K562 (cell line): Measurements from ENCODE around the gene MLH1. TPM values are rescaled to one million over a fixed set of nuclear protein-coding genes. Genes with fewer than 3 reads are reported as not detected.

ENCODE experiments used
- ATAC-seq: fragments of 200-7000 bp; cut with Tn5 transposase; 3 replicates; pipeline ENCODE4 v1.9.1; 2020; ENCODE audit warnings: moderate library complexity
- BruUV-seq: library from RNA; stranded (reverse); fragments of 400-500 nt; replicated peaks from 2 replicates; lab custom pipeline; 2021; lab: Mats Ljungman, UMichigan
- CTCF ChIA-PET: fragments of 300-600 bp; formaldehyde crosslinking; extraction: SDS; loops from one replicate; lab custom pipeline; 2021; ENCODE audit warnings: low intra/inter-chr PET ratio; lab: Yijun Ruan, JAX
- POLR2A ChIA-PET: fragments of 300-600, 350-650 bp; sonication (Branson Sonifier 250); formaldehyde crosslinking; extraction: SDS; loops from one replicate; lab custom pipeline; 2021; ENCODE audit warnings: antibody characterized with exemption, inconsistent platforms; lab: Yijun Ruan, JAX
- DNase-seq, 4 experiments: peaks; one replicate each; pipeline versions ENCODE4 v3.0.0 to v3.0.0-alpha.2; 2011 to 2018; ENCODE audit warnings: low spot score in 3 of 4, mixed read lengths in 3 of 4; ENCODE audit errors: extremely low read depth in 1 of 4
- FAIRE-seq: peaks from 2 replicates; lab custom pipeline; 2011; peaks lifted over from hg19 to GRCh38; lab: Jason Lieb, UNC
- H2AFZ ChIP-seq: 2 replicates; pipeline ENCODE4 v1.6.0; 2011; ENCODE audit warnings: low read depth, low read length, control low read depth, inconsistent platforms
- H3K27ac ChIP-seq: fragments of 200-600 bp; 3 replicates; pipeline ENCODE4 v1.8.0; 2011; ENCODE audit warnings: low read depth, mild to moderate bottlenecking, control low read depth, inconsistent platforms, low read length, moderate library complexity, mixed read lengths; ENCODE audit errors: extremely low read depth
- H3K27me3 ChIP-seq, 2 experiments: fragments of 300-600 bp in 1 of 2; 2 replicates in 1 of 2; 3 replicates in 1 of 2; pipeline versions ENCODE4 v1.6.0 to v1.8.0; 2011; ENCODE audit warnings: inconsistent platforms in 2 of 2, low read length in 2 of 2, mild to moderate bottlenecking in 1 of 2, mixed read lengths in 1 of 2, moderate library complexity in 1 of 2; ENCODE audit not compliant: control insufficient read depth in 2 of 2, insufficient read depth in 2 of 2
- H3K36me3 ChIP-seq: fragments of 300-600 bp; 3 replicates; pipeline ENCODE4 v1.8.0; 2011; ENCODE audit warnings: mild to moderate bottlenecking, low read length, inconsistent platforms; ENCODE audit not compliant: control insufficient read depth, insufficient read depth
- H3K4me1 ChIP-seq, 2 experiments: fragments of 200-600 bp in 1 of 2; replicated peaks in 1 of 2; 2 replicates in 1 of 2; 3 replicates in 1 of 2; pipeline versions ENCODE4 v1.5.1 to v1.8.0; 2011; ENCODE audit warnings: inconsistent platforms in 2 of 2, low read length in 2 of 2, mild to moderate bottlenecking in 1 of 2, mixed read lengths in 1 of 2, moderate library complexity in 1 of 2; ENCODE audit not compliant: control insufficient read depth in 2 of 2, insufficient read depth in 2 of 2
- H3K4me2 ChIP-seq: 2 replicates; pipeline ENCODE4 v1.6.1; 2011; ENCODE audit warnings: low read length, control low read depth, inconsistent platforms, mixed read lengths; ENCODE audit not compliant: insufficient read depth
- H3K4me3 ChIP-seq: fragments of 200-600 bp; sonication (generic), shearing (Covaris generic); 2 replicates; pipeline ENCODE4 v1.5.1; 2016; ENCODE audit warnings: control low read depth, inconsistent platforms
- H3K79me2 ChIP-seq: fragments of 200-600 bp; 3 replicates; pipeline ENCODE4 v1.8.0; 2011; ENCODE audit warnings: low read length, inconsistent platforms; ENCODE audit not compliant: control insufficient read depth, insufficient read depth
- H3K9ac ChIP-seq, 2 experiments: 2 replicates each; pipeline versions ENCODE4 v1.6.0 to v1.6.1; 2011; ENCODE audit warnings: low read depth in 2 of 2, low read length in 2 of 2, control low read depth in 1 of 2, inconsistent platforms in 1 of 2, mild to moderate bottlenecking in 1 of 2, mixed read lengths in 1 of 2; ENCODE audit not compliant: insufficient read depth in 1 of 2
- H3K9me1 ChIP-seq: one replicate; pipeline ENCODE4 v1.6.0; 2011; ENCODE audit warnings: inconsistent platforms, mild to moderate bottlenecking, low read length, moderate library complexity; ENCODE audit not compliant: control insufficient read depth, insufficient read depth
- H3K9me3 ChIP-seq: replicated peaks from 2 replicates; pipeline ENCODE4 v1.5.1; 2011; ENCODE audit warnings: low read depth, low read length, inconsistent platforms; ENCODE audit not compliant: control insufficient read depth, insufficient read depth
- H4K20me1 ChIP-seq: replicated peaks from 2 replicates; pipeline ENCODE4 v1.6.1; 2011; ENCODE audit warnings: low read length, inconsistent platforms, mixed read lengths; ENCODE audit not compliant: control insufficient read depth, insufficient read depth
- ILK ChIP-seq: fragments of 450-650 bp; IDR thresholded peaks from 2 replicates; pipeline ENCODE4 v1.6.1; 2016; ENCODE audit warnings: missing genetic modification characterization, low read depth, mild to moderate bottlenecking, missing compliant biosample characterization, moderate library complexity, borderline replicate concordance
- NCOA6 ChIP-seq: fragments of 450-650 bp; IDR thresholded peaks from 2 replicates; pipeline ENCODE4 v1.6.1; 2017; ENCODE audit warnings: mild to moderate bottlenecking
- NFATC3 ChIP-seq: fragments of 450-650 bp; IDR thresholded peaks from 2 replicates; pipeline ENCODE4 v1.6.1; 2017; ENCODE audit warnings: mild to moderate bottlenecking
- NFE2 ChIP-seq: IDR thresholded peaks from 2 replicates; pipeline ENCODE4 v1.6.1; 2014; ENCODE audit warnings: antibody characterized with exemption, low read depth
- RAD51 ChIP-seq: fragments of 450-650 bp; IDR thresholded peaks from 2 replicates; pipeline ENCODE4 v1.7.1; 2016; ENCODE audit warnings: low read depth, mild to moderate bottlenecking, borderline replicate concordance
- SRSF7 ChIP-seq: fragments of 200-400 bp; formaldehyde crosslinking; optimal IDR thresholded peaks from 2 replicates; pipeline ENCODE3; 2017; ENCODE audit warnings: mild to moderate bottlenecking, low read depth, low read length
- TEAD1 ChIP-seq, 2 experiments: fragments of 450-650 bp in 1 of 2; sonication (generic) in 1 of 2; formaldehyde crosslinking; IDR thresholded peaks; 2 replicates each; pipeline versions ENCODE4 v1.4.0 to v1.8.0; 2020 to 2022; ENCODE audit warnings: mild to moderate bottlenecking in 2 of 2, missing genetic modification reagents in 1 of 2
- ZBTB7A ChIP-seq: IDR thresholded peaks from 2 replicates; pipeline ENCODE4 v1.6.1; 2011; ENCODE audit warnings: low read depth, mild to moderate bottlenecking, low read length, moderate library complexity, borderline replicate concordance; ENCODE audit not compliant: control insufficient read depth
- ZNF644 ChIP-seq: fragments of 200-800 bp; sonication (Bioruptor generic); IDR thresholded peaks from 2 replicates; pipeline ENCODE4 v1.6.1; 2016; ENCODE audit warnings: low read depth, missing genetic modification characterization, missing compliant biosample characterization
- ZNF696 ChIP-seq: fragments of 250-450 bp; sonication (Bioruptor Pico); conservative IDR thresholded peaks from 2 replicates; pipeline ENCODE4 v1.4.0; 2020; ENCODE audit warnings: mild to moderate bottlenecking, moderate library complexity
- ZNF79 ChIP-seq: fragments of 250-450 bp; sonication (Bioruptor Pico); IDR thresholded peaks from 2 replicates; pipeline ENCODE4 v1.4.0; 2020; ENCODE audit warnings: low read depth, mild to moderate bottlenecking, moderate library complexity
- WGBS: fragments of 100-300 bp; shearing (Covaris generic); methylation state at CpG from one replicate; pipeline ENCODE4 v1.1.6; 2016; ENCODE audit warnings: low coverage, mixed read lengths; ENCODE audit not compliant: insufficient coverage; ENCODE audit errors: missing lambda C conversion rate; 5-methylcytosine and 5-hydroxymethylcytosine counted together
- in situ Hi-C: fragments of 300-500 bp; cut with MboI; formaldehyde crosslinking; loops from 4 replicates; pipeline ENCODE4 v1.15.0; 2018; ENCODE audit warnings: inconsistent platforms, mixed read lengths
- intact Hi-C: fragments of 100-400 bp; cut with micrococcal nuclease; formaldehyde crosslinking; loops from 2 replicates; pipeline ENCODE4 v1.14.2; 2022
- polyA plus RNA-seq, 8 experiments: library from polyadenylated mRNA; depleted of rRNA in 4 of 8; stranded (reverse) in 5 of 8; unstranded in 3 of 8; fragments of >200 nt; fragmentation: Nextera tagmentation in 2 of 8; fragmentation: Illumina TruSeq in 1 of 8; extraction: Ambion mirVana in 2 of 8; extraction: Trizol in 1 of 8; gene quantifications; 2 replicates each; pipeline versions ENCODE4 v1.2.1 to v1.2.3, GENCODE V29; 2011 to 2014; ENCODE audit warnings: inconsistent platforms in 1 of 8, missing spikeins in 1 of 8
- total RNA-seq, 7 experiments: library from RNA; depleted of rRNA in 6 of 7; stranded (reverse); fragments of >200 nt in 6 of 7; fragmentation: Illumina TruSeq in 2 of 7; extraction: Trizol in 2 of 7; gene quantifications; 2 replicates each; pipeline versions ENCODE4 v1.2.1 to v1.2.3, GENCODE V29; 2011 to 2021; ENCODE audit warnings: low replicate concordance in 1 of 7
- TF ChIP-seq, protein P1 (sequence below): fragments of 250-450 bp; sonication (Bioruptor Pico); IDR thresholded peaks from 2 replicates; pipeline ENCODE4 v1.4.0; 2020; ENCODE audit warnings: mild to moderate bottlenecking, moderate library complexity

Gene MLH1
- total and polyA plus RNA-seq, 9 of the 15 experiments (the other 6 are each of a cell fraction or from before 2014, with no cell fraction given): 76.4 to 155 (median 117) TPM

DNA sequence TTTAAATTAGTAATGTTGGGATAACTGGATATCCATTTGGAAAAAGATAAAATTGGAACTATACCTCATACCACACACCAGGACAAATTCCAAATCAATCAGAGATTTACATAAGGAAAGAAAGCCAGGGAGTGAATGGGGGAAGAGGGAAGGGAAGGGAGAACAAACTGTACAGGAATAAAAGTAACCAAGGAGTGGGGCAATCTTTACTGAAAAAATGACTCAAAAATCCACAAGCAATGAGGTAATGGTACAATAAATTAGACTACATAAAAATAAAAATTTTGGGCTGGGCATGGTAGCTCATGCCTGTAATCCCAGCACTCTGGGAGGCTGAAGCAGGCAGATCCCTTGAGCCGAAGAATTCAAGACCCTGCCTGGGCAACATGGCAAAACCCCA lies 82.6 kb downstream of the MLH1 start:
- DNase-seq (no peak), ATAC-seq (no peak), FAIRE-seq (no peak)
- no peak overlapping the region for H2AFZ ChIP-seq
- no peak overlapping the region for H3K4me2 ChIP-seq
- no peaks in the 10 kb centered on the region for H4K20me1 ChIP-seq
- peaks cover 35% of the 10 kb centered on the region for H3K36me3 ChIP-seq
- no peaks in the 10 kb centered on the region for H3K9me1 ChIP-seq
- CTCF ChIA-PET: no interaction called here
- POLR2A ChIA-PET: interaction anchor here (0.6 kb wide), 1 partner anchor 15 kb away, joined by 3 read pairs; no protein-coding TSS in a partner anchor
- WGBS: 100% methylated on average over 1 of the region's 1 CpG
- no peak overlapping the region for H3K4me3 ChIP-seq
- no peaks in the 10 kb centered on the region for H3K9me3 ChIP-seq
- no peak overlapping the region for H3K9ac ChIP-seq
- no peak for TF ChIP-seq ILK (tag)
- no peak for TF ChIP-seq ZBTB7A
- TF ChIP-seq NFE2: no peak
- TF ChIP-seq NFATC3: no peak
- TF ChIP-seq ZNF79 (CRISPR knock-in tag): no peak
- H3K4me1 ChIP-seq: no peaks in the 10 kb centered on the region
- BruUV-seq: no TSS peak
- H3K79me2 ChIP-seq: no peaks in the 10 kb centered on the region
- H3K27ac ChIP-seq: no peak overlapping the region
- no peaks in the 10 kb centered on the region for H3K27me3 ChIP-seq
- in situ Hi-C loops: no loop called here
- intact Hi-C loops: no loop called here

DNA sequence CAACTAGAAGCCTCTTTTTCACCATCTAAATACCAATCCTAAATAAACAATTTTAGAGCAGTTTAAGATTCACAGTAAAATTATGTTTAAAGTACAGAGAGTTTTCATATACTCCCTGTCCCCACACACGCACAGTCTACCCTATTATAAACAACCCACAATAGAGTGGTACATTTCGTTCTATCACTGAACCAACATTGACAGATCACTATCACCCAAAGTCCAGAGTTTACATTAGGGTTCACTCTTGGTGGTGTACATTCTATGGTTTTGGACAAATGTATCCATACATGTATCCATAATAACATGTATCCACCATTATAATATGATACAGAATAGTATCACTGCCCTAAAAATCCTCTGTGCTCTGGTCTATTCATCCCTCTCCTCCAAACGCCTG lies 89.0 kb downstream of the MLH1 start:
- Histone ChIP-seq H3K27me3 (no peaks in the 10 kb centered on the region), H2AFZ (no peak overlapping the region), H3K79me2 (no peaks in the 10 kb centered on the region), H3K4me2 (no peak overlapping the region), H3K27ac (no peak overlapping the region), H3K9me1 (no peaks in the 10 kb centered on the region), H3K9ac (no peak overlapping the region)
- FAIRE-seq (no peak), ATAC-seq (no peak; the same call in 2 of the 3 replicates)
- intact Hi-C loops: no loop called here
- in situ Hi-C loops: no loop called here
- POLR2A ChIA-PET: interaction anchor here (0.9 to 1.6 kb wide), 2 partner anchors 17 to 19 kb away, joined by 3 read pairs; no protein-coding TSS in a partner anchor
- no peak for TF ChIP-seq SRSF7
- no peak for TF ChIP-seq NCOA6
- no peak for TF ChIP-seq ZNF644 (tag)
- TF ChIP-seq TEAD1 (CRISPR knock-in tag; IDR thresholded peaks at IDR 0.05): no peak
- no peak for TF ChIP-seq RAD51
- no peak for TF ChIP-seq ZNF696
- TF ChIP-seq, protein P1, sequence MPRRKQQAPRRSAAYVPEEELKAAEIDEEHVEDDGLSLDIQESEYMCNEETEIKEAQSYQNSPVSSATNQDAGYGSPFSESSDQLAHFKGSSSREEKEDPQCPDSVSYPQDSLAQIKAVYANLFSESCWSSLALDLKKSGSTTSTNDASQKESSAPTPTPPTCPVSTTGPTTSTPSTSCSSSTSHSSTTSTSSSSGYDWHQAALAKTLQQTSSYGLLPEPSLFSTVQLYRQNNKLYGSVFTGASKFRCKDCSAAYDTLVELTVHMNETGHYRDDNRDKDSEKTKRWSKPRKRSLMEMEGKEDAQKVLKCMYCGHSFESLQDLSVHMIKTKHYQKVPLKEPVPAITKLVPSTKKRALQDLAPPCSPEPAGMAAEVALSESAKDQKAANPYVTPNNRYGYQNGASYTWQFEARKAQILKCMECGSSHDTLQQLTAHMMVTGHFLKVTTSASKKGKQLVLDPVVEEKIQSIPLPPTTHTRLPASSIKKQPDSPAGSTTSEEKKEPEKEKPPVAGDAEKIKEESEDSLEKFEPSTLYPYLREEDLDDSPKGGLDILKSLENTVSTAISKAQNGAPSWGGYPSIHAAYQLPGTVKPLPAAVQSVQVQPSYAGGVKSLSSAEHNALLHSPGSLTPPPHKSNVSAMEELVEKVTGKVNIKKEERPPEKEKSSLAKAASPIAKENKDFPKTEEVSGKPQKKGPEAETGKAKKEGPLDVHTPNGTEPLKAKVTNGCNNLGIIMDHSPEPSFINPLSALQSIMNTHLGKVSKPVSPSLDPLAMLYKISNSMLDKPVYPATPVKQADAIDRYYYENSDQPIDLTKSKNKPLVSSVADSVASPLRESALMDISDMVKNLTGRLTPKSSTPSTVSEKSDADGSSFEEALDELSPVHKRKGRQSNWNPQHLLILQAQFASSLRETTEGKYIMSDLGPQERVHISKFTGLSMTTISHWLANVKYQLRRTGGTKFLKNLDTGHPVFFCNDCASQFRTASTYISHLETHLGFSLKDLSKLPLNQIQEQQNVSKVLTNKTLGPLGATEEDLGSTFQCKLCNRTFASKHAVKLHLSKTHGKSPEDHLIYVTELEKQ (CRISPR knock-in tag): no peak
- TF ChIP-seq, all 486 proteins: peak for 0
- Histone ChIP-seq H3K4me1 (no peaks in the 10 kb centered on the region), H3K36me3 (peaks cover 39% of the 10 kb centered on the region; the same call in 2 of the 3 replicates), H3K4me3 (no peak overlapping the region), H3K9me3 (no peaks in the 10 kb centered on the region), H4K20me1 (no peaks in the 10 kb centered on the region)
- WGBS: 76% methylated on average over 3 of the region's 3 CpGs
- no TSS peak for BruUV-seq
- DNase-seq: no peak
- CTCF ChIA-PET: no interaction called here
